Stomach (tissue), 4 donors: ENCODE data around the gene HLTF.

ENCODE experiments used
- CTCF ChIP-seq, 7 experiments: fragments of 450-650 bp in 4 of 7; fragments of 200-600 bp in 3 of 7; sonication (generic) in 3 of 7; IDR thresholded peaks; one replicate each; pipeline ENCODE4 v1.5.1; 2016 to 2019; ENCODE audit warnings: antibody characterized with exemption in 7 of 7, control low read depth in 2 of 7, mild to moderate bottlenecking in 1 of 7
- EP300 ChIP-seq: sonication (generic); formaldehyde crosslinking; IDR thresholded peaks from one replicate; pipeline ENCODE4 v1.6.1; 2017; ENCODE audit warnings: antibody characterized with exemption

GRCh38 chr3:149037684-149038083 lies 48.6 kb downstream of the HLTF start:
- TF ChIP-seq CTCF (IDR thresholded peaks at IDR 0.05) (no peak), EP300 (no peak)
